AG04450 (cell line): Measurements from ENCODE around the gene HSPBP1. TPM values are rescaled to one million over a fixed set of nuclear protein-coding genes. Genes with fewer than 3 reads are reported as not detected.

ENCODE experiments used
- CTCF ChIA-PET: fragments of 300-600, 350-600 bp; formaldehyde crosslinking; extraction: SDS; loops from one replicate; lab custom pipeline; 2022; ENCODE audit warnings: antibody characterized with exemption, inconsistent platforms; lab: Charles Lee
- POLR2A ChIA-PET: fragments of 350-600 bp; formaldehyde crosslinking; extraction: SDS; loops from one replicate; lab custom pipeline; 2021; ENCODE audit warnings: antibody characterized with exemption, inconsistent platforms; lab: Yijun Ruan, JAX
- DNase-seq: peaks from one replicate; pipeline ENCODE4 v3.0.0-alpha.2; 2011; ENCODE audit warnings: low read depth, low spot score
- H3K27ac ChIP-seq: one replicate; pipeline ENCODE4 v1.5.1; 2012; ENCODE audit warnings: low read depth, low read length, control low read depth
- H3K27me3 ChIP-seq: one replicate; pipeline ENCODE4 v1.6.0; 2012; ENCODE audit warnings: low read length; ENCODE audit not compliant: control insufficient read depth, insufficient read depth
- H3K4me3 ChIP-seq: 2 replicates; pipeline ENCODE4 v1.5.1; 2011; ENCODE audit warnings: mild to moderate bottlenecking, low read depth, low read length, control low read depth
- H3K9me3 ChIP-seq: 2 replicates; pipeline ENCODE4 v1.5.1; 2012; ENCODE audit warnings: low read length; ENCODE audit not compliant: control insufficient read depth, insufficient read depth
- CTCF ChIP-seq: IDR thresholded peaks from 2 replicates; pipeline ENCODE4 v1.5.1; 2011; ENCODE audit warnings: low read depth, low read length, control low read depth, inconsistent platforms
- polyA plus RNA-seq: library from polyadenylated mRNA; depleted of rRNA; stranded (reverse); fragments of >200 nt; gene quantifications from 2 replicates; pipeline ENCODE4 v1.2.3, GENCODE V29; 2011

HSPBP1 gene
- polyA plus RNA-seq, 1 experiment = 18.5 TPM

- ChIA-PET CTCF (interaction anchor here (0.6 kb wide), 1 partner anchor 110 kb away, joined by 3 read pairs; the partner anchor contains the start of gene KMT5C), POLR2A (interaction anchor here (0.7 kb wide), 1 partner anchor 378 kb away, joined by 3 read pairs; no protein-coding TSS in a partner anchor)
- Histone ChIP-seq H3K4me3 (no peak overlapping the region), H3K27ac (no peak overlapping the region), H3K27me3 (no peaks in the 10 kb centered on the region), H3K9me3 (no peaks in the 10 kb centered on the region)
- TF ChIP-seq CTCF = no peak
- no peak for DNase-seq
These were observed 50.6 kb downstream of the HSPBP1 start for GRCh38 chr19:55229145-55229788.

- H3K27me3 ChIP-seq = no peaks in the 10 kb centered on the region
- no peaks in the 10 kb centered on the region for H3K9me3 ChIP-seq
- no peak for TF ChIP-seq CTCF
- no peak within 1 kb of the TSS for H3K27ac ChIP-seq
- ChIA-PET POLR2A (interaction anchor here (0.7 kb wide), 1 partner anchor 379 kb away, joined by 3 read pairs; no protein-coding TSS in a partner anchor), CTCF (interaction anchor here (0.6 kb wide), 2 partner anchors 87 to 111 kb away, joined by 3 to 6 read pairs; partner anchors contain the start of gene KMT5C)
- DNase-seq = no peak
- no peak within 1 kb of the TSS for H3K4me3 ChIP-seq
These were observed 51.4 kb downstream of the HSPBP1 start, which contains the start of gene TMEM86B for GRCh38 chr19:55228403-55229031. TSS of gene TMEM86B (minus strand) at chr19:55228763. CDS start at chr19:55228741, 22 bp downstream.

- Histone ChIP-seq H3K27ac (no peak overlapping the region), H3K4me3 (no peak overlapping the region), H3K9me3 (no peaks in the 10 kb centered on the region), H3K27me3 (no peaks in the 10 kb centered on the region)
- no peak for DNase-seq
- ChIA-PET POLR2A (no interaction called here), CTCF (interaction anchor here (0.6 kb wide), 1 partner anchor 87 kb away, joined by 6 read pairs; no protein-coding TSS in a partner anchor)
- TF ChIP-seq CTCF = no peak
These were observed 51.9 kb downstream of the HSPBP1 start for GRCh38 chr19:55228015-55228391.

GRCh38 chr19:55227241-55228014, 52.5 kb downstream of the HSPBP1 start:
- ChIA-PET CTCF (interaction anchor here (0.6 kb wide), 1 partner anchor 86 kb away, joined by 6 read pairs; no protein-coding TSS in a partner anchor), POLR2A (no interaction called here)
- no peaks in the 10 kb centered on the region for H3K27me3 ChIP-seq

More at GRCh38 chr19:55227241-55228014, 52.5 kb downstream of the HSPBP1 start:
- Histone ChIP-seq H3K4me3 (no peak overlapping the region), H3K9me3 (no peaks in the 10 kb centered on the region), H3K27ac (no peak overlapping the region)
- no peak for DNase-seq
- TF ChIP-seq CTCF = no peak
